K562 (cell line): ENCODE data around the gene FRMD5. TPM values are rescaled to one million over a fixed set of nuclear protein-coding genes. Genes with fewer than 3 reads are reported as not detected.

Source experiments
- ATAC-seq: fragments of 200-7000 bp; cut with Tn5 transposase; 3 replicates; pipeline ENCODE4 v1.9.1; 2020; ENCODE audit warnings: moderate library complexity
- BruUV-seq: library from RNA; stranded (reverse); fragments of 400-500 nt; replicated peaks from 2 replicates; lab custom pipeline; 2021; lab: Mats Ljungman, UMichigan
- CTCF ChIA-PET: fragments of 300-600 bp; formaldehyde crosslinking; extraction: SDS; loops from one replicate; lab custom pipeline; 2021; ENCODE audit warnings: low intra/inter-chr PET ratio; lab: Yijun Ruan, JAX
- POLR2A ChIA-PET: fragments of 300-600, 350-650 bp; sonication (Branson Sonifier 250); formaldehyde crosslinking; extraction: SDS; loops from one replicate; lab custom pipeline; 2021; ENCODE audit warnings: antibody characterized with exemption, inconsistent platforms; lab: Yijun Ruan, JAX
- DNase-seq, 4 experiments: peaks; one replicate each; pipeline versions ENCODE4 v3.0.0 to v3.0.0-alpha.2; 2011 to 2018; ENCODE audit warnings: low spot score in 3 of 4, mixed read lengths in 3 of 4; ENCODE audit errors: extremely low read depth in 1 of 4
- FAIRE-seq: peaks from 2 replicates; lab custom pipeline; 2011; peaks lifted over from hg19 to GRCh38; lab: Jason Lieb, UNC
- H2AFZ ChIP-seq: 2 replicates; pipeline ENCODE4 v1.6.0; 2011; ENCODE audit warnings: low read depth, low read length, control low read depth, inconsistent platforms
- H3K27ac ChIP-seq: fragments of 200-600 bp; 3 replicates; pipeline ENCODE4 v1.8.0; 2011; ENCODE audit warnings: low read depth, mild to moderate bottlenecking, control low read depth, inconsistent platforms, low read length, moderate library complexity, mixed read lengths; ENCODE audit errors: extremely low read depth
- H3K27me3 ChIP-seq, 2 experiments: fragments of 300-600 bp in 1 of 2; 2 replicates in 1 of 2; 3 replicates in 1 of 2; pipeline versions ENCODE4 v1.6.0 to v1.8.0; 2011; ENCODE audit warnings: inconsistent platforms in 2 of 2, low read length in 2 of 2, mild to moderate bottlenecking in 1 of 2, mixed read lengths in 1 of 2, moderate library complexity in 1 of 2; ENCODE audit not compliant: control insufficient read depth in 2 of 2, insufficient read depth in 2 of 2
- H3K36me3 ChIP-seq: fragments of 300-600 bp; 3 replicates; pipeline ENCODE4 v1.8.0; 2011; ENCODE audit warnings: mild to moderate bottlenecking, low read length, inconsistent platforms; ENCODE audit not compliant: control insufficient read depth, insufficient read depth
- H3K4me1 ChIP-seq, 2 experiments: fragments of 200-600 bp in 1 of 2; replicated peaks in 1 of 2; 2 replicates in 1 of 2; 3 replicates in 1 of 2; pipeline versions ENCODE4 v1.5.1 to v1.8.0; 2011; ENCODE audit warnings: inconsistent platforms in 2 of 2, low read length in 2 of 2, mild to moderate bottlenecking in 1 of 2, mixed read lengths in 1 of 2, moderate library complexity in 1 of 2; ENCODE audit not compliant: control insufficient read depth in 2 of 2, insufficient read depth in 2 of 2
- H3K4me2 ChIP-seq: 2 replicates; pipeline ENCODE4 v1.6.1; 2011; ENCODE audit warnings: low read length, control low read depth, inconsistent platforms, mixed read lengths; ENCODE audit not compliant: insufficient read depth
- H3K4me3 ChIP-seq: fragments of 200-600 bp; sonication (generic), shearing (Covaris generic); 2 replicates; pipeline ENCODE4 v1.5.1; 2016; ENCODE audit warnings: control low read depth, inconsistent platforms
- H3K79me2 ChIP-seq: fragments of 200-600 bp; 3 replicates; pipeline ENCODE4 v1.8.0; 2011; ENCODE audit warnings: low read length, inconsistent platforms; ENCODE audit not compliant: control insufficient read depth, insufficient read depth
- H3K9ac ChIP-seq, 2 experiments: 2 replicates each; pipeline versions ENCODE4 v1.6.0 to v1.6.1; 2011; ENCODE audit warnings: low read depth in 2 of 2, low read length in 2 of 2, control low read depth in 1 of 2, inconsistent platforms in 1 of 2, mild to moderate bottlenecking in 1 of 2, mixed read lengths in 1 of 2; ENCODE audit not compliant: insufficient read depth in 1 of 2
- H3K9me1 ChIP-seq: one replicate; pipeline ENCODE4 v1.6.0; 2011; ENCODE audit warnings: inconsistent platforms, mild to moderate bottlenecking, low read length, moderate library complexity; ENCODE audit not compliant: control insufficient read depth, insufficient read depth
- H3K9me3 ChIP-seq: replicated peaks from 2 replicates; pipeline ENCODE4 v1.5.1; 2011; ENCODE audit warnings: low read depth, low read length, inconsistent platforms; ENCODE audit not compliant: control insufficient read depth, insufficient read depth
- H4K20me1 ChIP-seq: replicated peaks from 2 replicates; pipeline ENCODE4 v1.6.1; 2011; ENCODE audit warnings: low read length, inconsistent platforms, mixed read lengths; ENCODE audit not compliant: control insufficient read depth, insufficient read depth
- MTA2 ChIP-seq: fragments of 450-650 bp; IDR thresholded peaks from 2 replicates; pipeline ENCODE4 v1.6.1; 2016; ENCODE audit warnings: low read depth
- MYNN ChIP-seq, 2 experiments: sonication (generic); formaldehyde crosslinking in 1 of 2; IDR thresholded peaks; 2 replicates each; pipeline versions ENCODE4 v1.5.0 to v1.6.1; 2016 to 2020; ENCODE audit warnings: antibody characterized with exemption in 1 of 2, missing genetic modification reagents in 1 of 2
- SETDB1 ChIP-seq: IDR thresholded peaks from one replicate; pipeline ENCODE4 v1.6.1; 2012; ENCODE audit warnings: low read length, control low read depth, inconsistent platforms
- TSC22D4 ChIP-seq: fragments of 450-650 bp; IDR thresholded peaks from 2 replicates; pipeline ENCODE4 v1.6.1; 2016; ENCODE audit warnings: missing genetic modification characterization, missing biosample characterization, control low read depth
- ZNF444 ChIP-seq: fragments of 250-450 bp; sonication (Bioruptor Pico); IDR thresholded peaks from 2 replicates; pipeline ENCODE4 v1.4.0; 2020; ENCODE audit warnings: mild to moderate bottlenecking, moderate library complexity
- ZNF695 ChIP-seq: fragments of 450-650 bp; formaldehyde crosslinking; IDR thresholded peaks from 2 replicates; pipeline ENCODE4 v1.4.0; 2020; ENCODE audit warnings: mild to moderate bottlenecking, moderate library complexity
- WGBS: fragments of 100-300 bp; shearing (Covaris generic); methylation state at CpG from one replicate; pipeline ENCODE4 v1.1.6; 2016; ENCODE audit warnings: low coverage, mixed read lengths; ENCODE audit not compliant: insufficient coverage; ENCODE audit errors: missing lambda C conversion rate; 5-methylcytosine and 5-hydroxymethylcytosine counted together
- in situ Hi-C: fragments of 300-500 bp; cut with MboI; formaldehyde crosslinking; loops from 4 replicates; pipeline ENCODE4 v1.15.0; 2018; ENCODE audit warnings: inconsistent platforms, mixed read lengths
- intact Hi-C: fragments of 100-400 bp; cut with micrococcal nuclease; formaldehyde crosslinking; loops from 2 replicates; pipeline ENCODE4 v1.14.2; 2022
- polyA plus RNA-seq, 8 experiments: library from polyadenylated mRNA; depleted of rRNA in 4 of 8; stranded (reverse) in 5 of 8; unstranded in 3 of 8; fragments of >200 nt; fragmentation: Nextera tagmentation in 2 of 8; fragmentation: Illumina TruSeq in 1 of 8; extraction: Ambion mirVana in 2 of 8; extraction: Trizol in 1 of 8; gene quantifications; 2 replicates each; pipeline versions ENCODE4 v1.2.1 to v1.2.3, GENCODE V29; 2011 to 2014; ENCODE audit warnings: inconsistent platforms in 1 of 8, missing spikeins in 1 of 8
- total RNA-seq, 7 experiments: library from RNA; depleted of rRNA in 6 of 7; stranded (reverse); fragments of >200 nt in 6 of 7; fragmentation: Illumina TruSeq in 2 of 7; extraction: Trizol in 2 of 7; gene quantifications; 2 replicates each; pipeline versions ENCODE4 v1.2.1 to v1.2.3, GENCODE V29; 2011 to 2021; ENCODE audit warnings: low replicate concordance in 1 of 7
- TF ChIP-seq, protein P1 (sequence below): fragments of 250-450 bp; sonication (Bioruptor Pico); IDR thresholded peaks from 2 replicates; pipeline ENCODE4 v1.4.0; 2020; ENCODE audit warnings: mild to moderate bottlenecking, moderate library complexity

Gene FRMD5
- total and polyA plus RNA-seq, 9 of the 15 experiments (the other 6 are each of a cell fraction or from before 2014, with no cell fraction given) = 0.13 to 0.38 TPM; not detected in 7

DNA sequence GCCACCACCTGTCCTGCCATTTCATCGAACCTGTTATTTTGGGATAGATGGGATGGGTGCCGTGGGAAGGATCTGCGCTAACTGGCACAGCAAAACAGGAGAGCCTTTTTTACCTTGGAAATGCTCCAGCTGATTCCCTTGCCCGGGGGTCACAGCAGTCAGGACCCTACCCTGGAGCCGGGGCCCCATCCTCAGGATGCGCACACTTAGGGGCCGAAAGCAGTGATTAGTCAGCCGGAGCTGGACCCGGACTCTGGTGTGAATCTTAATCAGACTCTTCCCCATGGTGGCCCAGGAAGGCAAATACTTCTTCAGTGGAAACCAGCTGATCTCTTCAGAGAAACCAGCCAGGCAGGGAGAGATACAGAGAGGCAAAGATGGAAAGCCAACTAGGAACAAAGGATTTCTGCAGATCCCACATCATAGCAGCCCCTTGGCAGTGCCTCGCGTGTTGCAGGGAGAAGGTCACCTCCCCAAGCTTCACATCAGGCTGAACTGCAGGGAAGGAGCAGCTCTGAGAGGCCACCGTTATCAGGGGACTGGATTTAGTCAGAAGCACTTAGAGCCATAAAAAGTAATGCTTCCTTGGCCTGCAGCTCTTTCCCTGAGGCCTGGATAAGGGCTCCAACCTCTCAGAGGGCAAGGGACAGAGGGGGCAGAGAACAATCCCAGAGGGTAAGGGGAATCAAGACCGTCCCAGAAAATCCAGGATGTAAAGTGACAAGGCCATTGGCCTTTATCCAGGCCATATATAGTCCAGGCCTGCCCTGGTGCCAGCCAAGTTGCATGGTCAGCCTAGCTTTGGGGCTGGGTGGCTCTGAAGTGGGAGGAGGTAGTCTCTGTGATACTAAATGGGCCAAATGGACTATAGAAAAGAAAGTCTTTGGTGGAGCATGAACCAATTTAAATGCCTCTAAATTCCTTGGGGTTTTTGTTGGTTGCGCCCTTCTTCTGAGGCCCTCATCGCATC, 315.4 kb downstream of the FRMD5 start:
- H3K4me2 ChIP-seq = no peak overlapping the region
- BruUV-seq = no TSS peak
- H4K20me1 ChIP-seq = no peaks in the 10 kb centered on the region; the same call in 1 of the 2 replicates
- no peaks in the 10 kb centered on the region for H3K79me2 ChIP-seq
- ATAC-seq (no peak), DNase-seq (no peak), FAIRE-seq (no peak)
- intact Hi-C loops (no loop called here), in situ Hi-C loops (no loop called here)
- H3K4me3 ChIP-seq = no peak overlapping the region
- no peaks in the 10 kb centered on the region for H3K9me1 ChIP-seq
- CTCF ChIA-PET = no interaction called here
- TF ChIP-seq MYNN (IDR thresholded peaks at IDR 0.05) (0 out of 2 replicates have a peak, but pooled peaks have one; percentile 13), MYNN (CRISPR knock-in tag; IDR thresholded peaks at IDR 0.05) (no peak), ZNF695 (CRISPR knock-in tag) (no peak)
- H3K9me3 ChIP-seq = no peaks in the 10 kb centered on the region
- no peak overlapping the region for H2AFZ ChIP-seq
- POLR2A ChIA-PET = interaction anchor here (0.6 to 1.1 kb wide), 3 partner anchors 11 to 409 kb away, joined by 3 to 6 read pairs (median 3); partner anchors contain the start of gene GOLM2
- no peaks in the 10 kb centered on the region for H3K27me3 ChIP-seq
- peaks cover 49% of the 10 kb centered on the region for H3K36me3 ChIP-seq
- H3K9ac ChIP-seq = no peak overlapping the region
- 93% methylated on average over 15 of the region's 15 CpGs for WGBS
- H3K27ac ChIP-seq = no peak overlapping the region
- H3K4me1 ChIP-seq = no peaks in the 10 kb centered on the region

DNA sequence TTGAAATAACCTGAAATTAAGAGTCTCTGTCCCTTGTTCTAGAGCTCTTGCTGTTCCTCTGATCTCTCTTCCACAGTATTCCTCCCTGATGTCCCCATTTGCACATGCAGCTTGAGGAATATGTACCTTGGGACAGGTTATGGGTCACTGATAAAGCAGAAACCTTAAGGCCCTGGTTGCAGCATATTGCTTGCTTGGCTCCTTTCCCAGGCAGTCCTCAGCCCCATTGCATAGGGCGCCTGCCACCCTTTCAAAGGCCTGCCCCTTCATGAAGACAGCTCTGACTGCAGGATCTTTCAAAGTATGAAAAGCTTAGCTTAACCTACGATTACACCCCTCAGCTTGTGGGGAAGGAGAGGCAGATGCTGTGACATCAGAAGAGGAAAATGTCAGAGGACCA, 316.6 kb downstream of the FRMD5 start:
- Histone ChIP-seq H2AFZ (no peak overlapping the region), H3K9ac (no peak overlapping the region), H4K20me1 (no peaks in the 10 kb centered on the region; the same call in 1 of the 2 replicates), H3K9me3 (no peaks in the 10 kb centered on the region), H3K9me1 (peaks cover 5% of the 10 kb centered on the region), H3K27ac (no peak overlapping the region)
- BruUV-seq = no TSS peak
- intact Hi-C loops = no loop called here
- no peak for TF ChIP-seq SETDB1
- TF ChIP-seq ZNF444 (CRISPR knock-in tag) = no peak
- TF ChIP-seq TSC22D4 (tag) = no peak
- TF ChIP-seq MTA2 = no peak
- TF ChIP-seq, protein P1, sequence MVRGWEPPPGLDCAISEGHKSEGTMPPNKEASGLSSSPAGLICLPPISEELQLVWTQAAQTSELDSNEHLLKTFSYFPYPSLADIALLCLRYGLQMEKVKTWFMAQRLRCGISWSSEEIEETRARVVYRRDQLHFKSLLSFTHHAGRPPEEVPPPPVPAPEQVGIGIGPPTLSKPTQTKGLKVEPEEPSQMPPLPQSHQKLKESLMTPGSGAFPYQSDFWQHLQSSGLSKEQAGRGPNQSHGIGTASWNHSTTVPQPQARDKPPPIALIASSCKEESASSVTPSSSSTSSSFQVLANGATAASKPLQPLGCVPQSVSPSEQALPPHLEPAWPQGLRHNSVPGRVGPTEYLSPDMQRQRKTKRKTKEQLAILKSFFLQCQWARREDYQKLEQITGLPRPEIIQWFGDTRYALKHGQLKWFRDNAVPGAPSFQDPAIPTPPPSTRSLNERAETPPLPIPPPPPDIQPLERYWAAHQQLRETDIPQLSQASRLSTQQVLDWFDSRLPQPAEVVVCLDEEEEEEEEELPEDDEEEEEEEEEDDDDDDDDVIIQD (CRISPR knock-in tag) = no peak
- TF ChIP-seq, all 486 proteins: peak for 0
- H3K4me3 ChIP-seq = no peak overlapping the region
- POLR2A ChIA-PET = interaction anchor here (0.6 kb wide), 1 partner anchor 9 kb away, joined by 3 read pairs; no protein-coding TSS in a partner anchor
- no peaks in the 10 kb centered on the region for H3K4me1 ChIP-seq
- no peak overlapping the region for H3K4me2 ChIP-seq
- ATAC-seq (no peak), FAIRE-seq (no peak), DNase-seq (no peak)
- no peaks in the 10 kb centered on the region for H3K27me3 ChIP-seq
- H3K79me2 ChIP-seq = no peaks in the 10 kb centered on the region
- 76% methylated on average over 2 of the region's 2 CpGs for WGBS
- peaks cover 59% of the 10 kb centered on the region for H3K36me3 ChIP-seq
- in situ Hi-C loops = no loop called here
- CTCF ChIA-PET = no interaction called here
